Adrenal gland (tissue), 5 donors: ENCODE results near the gene HOXA9.

Source experiments
- CTCF ChIP-seq, 6 experiments: fragments of 450-650 bp in 4 of 6; fragments of 200-600 bp in 2 of 6; sonication (generic) in 1 of 6; IDR thresholded peaks; 1 replicate in 5 of 6; 2 replicates in 1 of 6; pipeline versions ENCODE4 v1.5.1 to v1.8.0; 2016 to 2021; ENCODE audit warnings: antibody characterized with exemption in 6 of 6, mild to moderate bottlenecking in 2 of 6, moderate library complexity in 1 of 6
- POLR2A ChIP-seq, 2 donors: fragments of 450-650 bp; IDR thresholded peaks; one replicate each; pipeline ENCODE4 v1.6.1; 2017; ENCODE audit warnings: antibody characterized with exemption in 2 of 2, mild to moderate bottlenecking in 2 of 2, moderate library complexity in 1 of 2
- donor health status: DM: no; HTN: no; CAD: no.

DNA sequence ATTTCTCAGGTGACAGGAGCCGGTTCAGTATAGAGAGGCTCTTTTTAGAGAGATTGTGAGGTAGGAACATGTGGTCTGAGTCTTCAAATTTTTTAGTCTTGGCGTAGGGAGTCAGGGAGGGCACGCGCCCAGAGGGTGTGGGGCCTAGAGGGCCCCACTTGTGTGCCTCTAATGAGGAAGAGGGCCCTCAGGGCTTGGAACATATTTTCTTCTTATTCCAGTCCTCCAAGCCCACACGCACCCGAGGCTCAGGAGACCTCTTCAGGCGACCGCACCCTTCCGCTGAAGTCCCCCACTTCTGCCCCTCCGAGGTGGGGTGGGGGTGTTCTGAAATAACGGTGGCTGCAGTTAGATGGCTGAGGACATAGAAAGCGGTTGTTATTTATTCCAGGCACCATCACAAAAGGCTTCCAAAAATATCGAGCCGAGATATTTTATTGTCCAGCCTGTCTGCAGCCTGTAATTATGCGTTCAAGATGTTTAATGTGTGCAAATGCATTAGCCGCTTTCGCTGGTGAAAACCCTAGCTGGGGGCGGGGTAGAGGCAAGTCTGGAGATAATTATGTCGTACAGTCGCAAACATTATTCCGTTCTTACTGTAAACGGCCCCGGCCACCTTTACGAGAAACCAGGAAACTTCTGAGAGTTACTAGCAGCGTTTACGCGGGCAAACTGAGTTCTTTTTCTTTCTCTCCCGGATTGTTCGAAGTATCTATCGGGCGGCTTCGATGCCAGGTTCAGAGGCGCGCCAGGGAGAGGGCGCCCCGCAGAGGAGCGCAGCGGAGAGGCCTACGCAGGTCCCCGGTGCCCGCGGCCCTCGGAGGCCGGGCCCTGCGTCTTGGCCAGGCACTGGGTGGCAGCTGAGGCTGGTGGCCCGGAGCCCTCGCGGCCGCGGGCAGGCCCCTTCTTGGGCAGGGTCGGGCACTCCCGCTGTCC, 47.4 kb upstream of the HOXA9 start:
- TF ChIP-seq CTCF (IDR thresholded peaks at IDR 0.05) (no peak), POLR2A (IDR thresholded peaks at IDR 0.05) (no peak)
